ENCODE data around the gene ARHGEF10L.

DNA sequence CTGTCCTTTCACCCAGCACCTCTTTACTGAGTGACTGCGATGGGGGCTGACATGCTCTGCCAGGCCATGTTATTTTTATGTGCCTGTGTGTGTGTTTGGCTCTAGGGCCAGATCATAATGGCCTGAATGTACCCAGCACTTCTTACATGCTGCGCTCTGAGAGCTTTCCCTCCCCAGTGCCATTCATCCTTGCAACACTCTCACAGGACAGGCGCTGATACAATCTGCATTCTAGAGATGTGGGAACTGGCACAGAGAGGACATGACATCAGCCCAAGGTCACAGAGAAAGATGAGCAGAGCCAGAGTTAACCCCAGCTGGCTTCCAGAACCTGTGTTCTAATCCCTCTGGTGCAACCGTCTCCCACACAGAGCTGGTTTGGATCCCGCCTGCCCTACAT, 54.5 kb downstream of the ARHGEF10L start:
- TF ChIP-seq, protein P1, sequence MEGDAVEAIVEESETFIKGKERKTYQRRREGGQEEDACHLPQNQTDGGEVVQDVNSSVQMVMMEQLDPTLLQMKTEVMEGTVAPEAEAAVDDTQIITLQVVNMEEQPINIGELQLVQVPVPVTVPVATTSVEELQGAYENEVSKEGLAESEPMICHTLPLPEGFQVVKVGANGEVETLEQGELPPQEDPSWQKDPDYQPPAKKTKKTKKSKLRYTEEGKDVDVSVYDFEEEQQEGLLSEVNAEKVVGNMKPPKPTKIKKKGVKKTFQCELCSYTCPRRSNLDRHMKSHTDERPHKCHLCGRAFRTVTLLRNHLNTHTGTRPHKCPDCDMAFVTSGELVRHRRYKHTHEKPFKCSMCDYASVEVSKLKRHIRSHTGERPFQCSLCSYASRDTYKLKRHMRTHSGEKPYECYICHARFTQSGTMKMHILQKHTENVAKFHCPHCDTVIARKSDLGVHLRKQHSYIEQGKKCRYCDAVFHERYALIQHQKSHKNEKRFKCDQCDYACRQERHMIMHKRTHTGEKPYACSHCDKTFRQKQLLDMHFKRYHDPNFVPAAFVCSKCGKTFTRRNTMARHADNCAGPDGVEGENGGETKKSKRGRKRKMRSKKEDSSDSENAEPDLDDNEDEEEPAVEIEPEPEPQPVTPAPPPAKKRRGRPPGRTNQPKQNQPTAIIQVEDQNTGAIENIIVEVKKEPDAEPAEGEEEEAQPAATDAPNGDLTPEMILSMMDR (IDR thresholded peaks at IDR 0.05; ENCODE audit: insufficient read depth, low read length) = no peak
- no peak for TF ChIP-seq GABPA (IDR thresholded peaks at IDR 0.05; ENCODE audit: low read depth)
